Colonic mucosa (tissue), 4 donors: ENCODE results near the gene RAB38. TPM values are rescaled to one million over a fixed set of nuclear protein-coding genes. Genes with fewer than 3 reads are reported as not detected.

Source experiments
- DNase-seq: peaks from one replicate; pipeline ENCODE4 v3.0.0-alpha.2; 2020
- H3K27ac ChIP-seq: fragments of 200-600 bp; one replicate; pipeline ENCODE4 v1.8.0; 2021
- H3K27me3 ChIP-seq: fragments of 200-600 bp; one replicate; pipeline ENCODE4 v1.8.0; 2021
- H3K36me3 ChIP-seq: fragments of 200-600 bp; one replicate; pipeline ENCODE4 v1.8.0; 2021
- H3K4me1 ChIP-seq: fragments of 200-600 bp; one replicate; pipeline ENCODE4 v1.8.0; 2021; ENCODE audit warnings: mild to moderate bottlenecking
- H3K4me3 ChIP-seq: fragments of 200-600 bp; one replicate; pipeline ENCODE4 v1.8.0; 2021
- H3K9ac ChIP-seq, 2 donors: one replicate each; pipeline ENCODE4 v1.7.0; 2013; ENCODE audit warnings: control low read depth in 2 of 2, low read depth in 2 of 2, low read length in 2 of 2
- H3K9me3 ChIP-seq: fragments of 200-600 bp; one replicate; pipeline ENCODE4 v1.8.0; 2021
- intact Hi-C: fragments of 100-400 bp; cut with DNase I; formaldehyde crosslinking; loops from one replicate; pipeline ENCODE4 v1.14.1; 2022
- total RNA-seq, 2 donors: library from RNA; stranded (reverse); fragmentation: NEBNext Ultra II Directional in 1 of 2; extraction: Animal tissue kit (Norgen Biotek cat#: 25700) in 1 of 2; gene quantifications; one replicate each; pipeline ENCODE4 v1.2.1, GENCODE V29; 2021
- TF ChIP-seq, protein P1 (sequence below): fragments of 200-600 bp; IDR thresholded peaks from one replicate; pipeline ENCODE4 v1.8.0; 2022; ENCODE audit warnings: antibody characterized with exemption, mild to moderate bottlenecking
- donor health status: healthy.
- donor health status: DM: no; HTN: no; CAD: no.
- donor health status: DM: no; HTN: no; CAD: no.

RAB38 gene
- total RNA-seq, 2 donors from 2014 or later = 1.6 to 4.9 TPM

DNA sequence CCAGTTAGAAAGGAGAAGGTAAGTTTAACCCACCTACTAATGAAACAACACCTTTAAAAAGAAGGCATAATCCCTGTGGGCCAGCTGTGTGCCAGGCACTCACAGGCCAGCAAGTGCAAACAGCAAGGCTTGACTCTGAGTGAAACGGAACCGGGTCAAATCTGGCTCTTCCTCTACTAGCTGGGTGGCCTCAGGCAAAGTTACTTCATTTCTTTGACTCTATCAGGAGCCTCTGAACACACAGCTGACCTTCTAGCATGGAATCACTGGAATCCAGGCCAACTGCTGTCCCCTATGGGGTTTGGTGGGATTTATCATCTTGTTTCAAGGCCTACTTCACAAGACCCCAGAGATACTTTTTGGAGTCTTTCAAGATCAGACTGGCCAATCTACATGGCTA is 3.3 kb downstream of the RAB38 start:
- Histone ChIP-seq H3K4me3 (no peak overlapping the region), H3K36me3 (no peaks in the 10 kb centered on the region), H3K27me3 (no peaks in the 10 kb centered on the region), H3K9me3 (no peaks in the 10 kb centered on the region), H3K4me1 (no peaks in the 10 kb centered on the region), H3K27ac (no peak overlapping the region), H3K9ac (no peak overlapping the region)
- TF ChIP-seq, protein P1, sequence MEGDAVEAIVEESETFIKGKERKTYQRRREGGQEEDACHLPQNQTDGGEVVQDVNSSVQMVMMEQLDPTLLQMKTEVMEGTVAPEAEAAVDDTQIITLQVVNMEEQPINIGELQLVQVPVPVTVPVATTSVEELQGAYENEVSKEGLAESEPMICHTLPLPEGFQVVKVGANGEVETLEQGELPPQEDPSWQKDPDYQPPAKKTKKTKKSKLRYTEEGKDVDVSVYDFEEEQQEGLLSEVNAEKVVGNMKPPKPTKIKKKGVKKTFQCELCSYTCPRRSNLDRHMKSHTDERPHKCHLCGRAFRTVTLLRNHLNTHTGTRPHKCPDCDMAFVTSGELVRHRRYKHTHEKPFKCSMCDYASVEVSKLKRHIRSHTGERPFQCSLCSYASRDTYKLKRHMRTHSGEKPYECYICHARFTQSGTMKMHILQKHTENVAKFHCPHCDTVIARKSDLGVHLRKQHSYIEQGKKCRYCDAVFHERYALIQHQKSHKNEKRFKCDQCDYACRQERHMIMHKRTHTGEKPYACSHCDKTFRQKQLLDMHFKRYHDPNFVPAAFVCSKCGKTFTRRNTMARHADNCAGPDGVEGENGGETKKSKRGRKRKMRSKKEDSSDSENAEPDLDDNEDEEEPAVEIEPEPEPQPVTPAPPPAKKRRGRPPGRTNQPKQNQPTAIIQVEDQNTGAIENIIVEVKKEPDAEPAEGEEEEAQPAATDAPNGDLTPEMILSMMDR = no peak
- DNase-seq = no peak
- intact Hi-C loops = no loop called here

DNA sequence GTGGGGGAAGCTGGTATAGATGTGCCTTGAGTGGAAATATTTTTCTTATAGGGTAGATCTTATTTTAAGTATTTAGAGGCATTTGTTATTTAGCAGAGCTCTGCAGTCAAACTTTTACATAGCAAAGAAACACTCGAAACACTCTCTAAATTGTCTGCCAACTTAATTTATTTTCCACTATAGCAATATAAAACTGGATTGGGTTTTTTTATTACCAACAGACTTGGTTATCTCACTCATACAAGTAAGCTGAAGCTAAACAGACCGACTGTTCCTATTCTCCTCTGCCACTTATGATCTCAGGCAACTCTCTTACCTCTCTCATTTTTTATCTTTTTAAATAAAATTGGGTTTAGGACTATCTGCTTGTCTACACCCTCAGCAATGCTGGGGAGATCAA is 4.6 kb downstream of the RAB38 start:
- H3K4me3 ChIP-seq = no peak overlapping the region
- no peaks in the 10 kb centered on the region for H3K36me3 ChIP-seq
- no peaks in the 10 kb centered on the region for H3K27me3 ChIP-seq
- no peak overlapping the region for H3K9ac ChIP-seq
- no peaks in the 10 kb centered on the region for H3K9me3 ChIP-seq
- H3K4me1 ChIP-seq = no peaks in the 10 kb centered on the region
- no peak overlapping the region for H3K27ac ChIP-seq
- intact Hi-C loops = no loop called here
- TF ChIP-seq, protein P1 = no peak
- no peak for DNase-seq

DNA sequence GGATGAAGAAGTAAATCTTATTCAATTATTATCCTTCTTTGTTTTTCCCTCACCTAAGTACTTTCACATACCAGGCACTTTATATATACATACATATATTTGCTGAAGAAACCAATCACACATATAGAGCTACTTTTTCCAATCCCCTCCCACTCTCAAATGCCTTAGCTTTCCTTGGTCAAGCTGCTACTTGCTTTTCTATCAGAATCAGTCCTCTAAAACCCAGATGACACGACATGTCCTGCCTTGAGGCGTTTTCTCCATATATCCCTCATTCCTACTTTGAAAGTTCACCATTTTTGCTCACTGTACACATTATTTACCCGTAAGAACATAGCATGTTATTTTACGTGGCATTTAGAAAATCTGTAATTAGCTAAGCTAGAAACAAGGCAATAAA is 5.4 kb downstream of the RAB38 start:
- Histone ChIP-seq H3K27ac (no peak overlapping the region), H3K36me3 (no peaks in the 10 kb centered on the region), H3K4me1 (no peaks in the 10 kb centered on the region), H3K4me3 (no peak overlapping the region), H3K9ac (no peak overlapping the region), H3K9me3 (no peaks in the 10 kb centered on the region), H3K27me3 (no peaks in the 10 kb centered on the region)
- TF ChIP-seq, protein P1 = no peak
- intact Hi-C loops = no loop called here
- no peak for DNase-seq

DNA sequence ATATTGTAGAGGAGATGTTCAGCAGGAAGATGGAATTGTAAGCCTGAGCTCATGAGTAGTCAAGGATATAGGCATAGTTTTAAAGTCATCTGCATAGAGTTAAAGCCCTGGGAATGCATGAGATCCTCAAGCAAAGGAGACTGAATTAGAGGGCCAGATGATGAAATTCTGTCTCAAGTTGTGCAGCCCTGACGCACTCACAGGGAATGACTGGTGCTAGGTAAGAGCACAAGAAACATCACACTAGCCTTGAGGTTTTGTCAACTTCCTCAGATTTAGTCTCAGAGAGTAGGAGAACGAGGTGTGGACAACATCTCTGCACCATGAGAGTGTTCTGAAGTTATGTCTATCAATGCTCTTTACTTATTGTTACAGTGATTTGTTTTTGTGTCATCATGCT is 5.8 kb downstream of the RAB38 start:
- intact Hi-C loops = no loop called here
- H3K9me3 ChIP-seq = no peaks in the 10 kb centered on the region
- TF ChIP-seq, protein P1 = no peak
- no peak overlapping the region for H3K4me3 ChIP-seq
- no peaks in the 10 kb centered on the region for H3K4me1 ChIP-seq
- no peak for DNase-seq
- H3K36me3 ChIP-seq = no peaks in the 10 kb centered on the region
- H3K9ac ChIP-seq = no peak overlapping the region
- no peaks in the 10 kb centered on the region for H3K27me3 ChIP-seq
- no peak overlapping the region for H3K27ac ChIP-seq

DNA sequence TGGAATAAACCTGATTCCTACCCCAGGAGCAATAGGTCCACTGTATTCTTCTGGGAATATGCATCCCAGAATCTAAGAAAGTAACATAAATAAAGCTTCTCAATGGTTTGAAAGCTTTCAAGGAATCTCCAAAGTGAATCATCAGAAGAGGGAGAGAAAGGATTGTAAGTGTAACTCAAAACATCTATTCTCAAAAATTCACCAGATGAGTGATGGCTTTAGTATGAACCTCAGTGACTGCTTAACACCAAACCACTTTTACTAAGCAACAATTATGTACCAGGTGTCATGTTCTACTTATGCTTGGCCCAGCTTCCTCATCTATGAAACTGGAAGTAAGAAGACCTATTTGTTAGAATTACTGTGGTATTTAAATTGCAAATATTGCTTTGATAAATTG is 7.4 kb downstream of the RAB38 start:
- Histone ChIP-seq H3K4me1 (no peaks in the 10 kb centered on the region), H3K9ac (no peak overlapping the region), H3K4me3 (no peak overlapping the region), H3K9me3 (no peaks in the 10 kb centered on the region), H3K27ac (no peak overlapping the region), H3K36me3 (no peaks in the 10 kb centered on the region), H3K27me3 (no peaks in the 10 kb centered on the region)
- intact Hi-C loops = no loop called here
- TF ChIP-seq, protein P1 = no peak
- no peak for DNase-seq
